GM10266 (cell line): Measurements from ENCODE around the gene EPHA1.
"Not testable (repeated sequence)": the region's sequence is repeated elsewhere in the genome, so short reads cannot be mapped to it uniquely, and the experiment has no call there.

Source experiments
- DNase-seq: peaks from one replicate; pipeline ENCODE4 v3.0.0; 2012; ENCODE audit errors: extremely low spot score
- TF ChIP-seq, protein P1 (sequence below): IDR thresholded peaks from 2 replicates; pipeline ENCODE4 v1.5.1; 2012; ENCODE audit warnings: mild to moderate bottlenecking, low read depth; ENCODE audit not compliant: control insufficient read depth, insufficient read depth; ENCODE audit errors: missing control alignments

The EPHA1 gene

GRCh38 chr7:143433759-143434158 lies 25.1 kb upstream of the EPHA1 start:
- no peak for DNase-seq
- TF ChIP-seq, protein P1, sequence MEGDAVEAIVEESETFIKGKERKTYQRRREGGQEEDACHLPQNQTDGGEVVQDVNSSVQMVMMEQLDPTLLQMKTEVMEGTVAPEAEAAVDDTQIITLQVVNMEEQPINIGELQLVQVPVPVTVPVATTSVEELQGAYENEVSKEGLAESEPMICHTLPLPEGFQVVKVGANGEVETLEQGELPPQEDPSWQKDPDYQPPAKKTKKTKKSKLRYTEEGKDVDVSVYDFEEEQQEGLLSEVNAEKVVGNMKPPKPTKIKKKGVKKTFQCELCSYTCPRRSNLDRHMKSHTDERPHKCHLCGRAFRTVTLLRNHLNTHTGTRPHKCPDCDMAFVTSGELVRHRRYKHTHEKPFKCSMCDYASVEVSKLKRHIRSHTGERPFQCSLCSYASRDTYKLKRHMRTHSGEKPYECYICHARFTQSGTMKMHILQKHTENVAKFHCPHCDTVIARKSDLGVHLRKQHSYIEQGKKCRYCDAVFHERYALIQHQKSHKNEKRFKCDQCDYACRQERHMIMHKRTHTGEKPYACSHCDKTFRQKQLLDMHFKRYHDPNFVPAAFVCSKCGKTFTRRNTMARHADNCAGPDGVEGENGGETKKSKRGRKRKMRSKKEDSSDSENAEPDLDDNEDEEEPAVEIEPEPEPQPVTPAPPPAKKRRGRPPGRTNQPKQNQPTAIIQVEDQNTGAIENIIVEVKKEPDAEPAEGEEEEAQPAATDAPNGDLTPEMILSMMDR, result no peak

DNA sequence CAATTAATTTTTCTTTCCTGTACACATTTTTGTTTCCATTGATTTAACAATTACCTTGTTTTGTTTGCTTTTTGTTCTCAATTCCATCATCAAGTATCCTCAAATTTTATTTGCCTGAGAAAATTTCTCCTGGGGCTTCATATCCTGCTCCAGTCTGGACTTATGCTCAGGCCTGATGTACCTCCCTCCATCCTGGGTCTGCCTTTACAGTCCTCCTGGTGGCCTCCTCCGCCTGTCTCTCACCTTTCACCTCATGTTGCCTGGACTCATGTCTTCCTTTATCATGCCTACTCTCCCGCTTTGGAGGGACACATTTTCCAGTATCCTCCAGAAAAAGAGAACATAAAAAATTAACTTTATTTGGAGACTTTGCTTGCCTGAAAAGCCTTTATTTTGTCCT lies 22.5 kb upstream of the EPHA1 start:
- TF ChIP-seq, protein P1, result no peak
- no peak for DNase-seq

- TF ChIP-seq, protein P1, result no peak
- DNase-seq, result no peak
Measured at GRCh38 chr7:143429770-143430698, 21.4 kb upstream of the EPHA1 start.

- TF ChIP-seq, protein P1, result no peak
- no peak for DNase-seq
Measured at GRCh38 chr7:143426479-143427142, 18.0 kb upstream of the EPHA1 start.

- DNase-seq, result not testable (repeated sequence)
Measured at GRCh38 chr7:143424476-143424875, 15.8 kb upstream of the EPHA1 start.

DNA sequence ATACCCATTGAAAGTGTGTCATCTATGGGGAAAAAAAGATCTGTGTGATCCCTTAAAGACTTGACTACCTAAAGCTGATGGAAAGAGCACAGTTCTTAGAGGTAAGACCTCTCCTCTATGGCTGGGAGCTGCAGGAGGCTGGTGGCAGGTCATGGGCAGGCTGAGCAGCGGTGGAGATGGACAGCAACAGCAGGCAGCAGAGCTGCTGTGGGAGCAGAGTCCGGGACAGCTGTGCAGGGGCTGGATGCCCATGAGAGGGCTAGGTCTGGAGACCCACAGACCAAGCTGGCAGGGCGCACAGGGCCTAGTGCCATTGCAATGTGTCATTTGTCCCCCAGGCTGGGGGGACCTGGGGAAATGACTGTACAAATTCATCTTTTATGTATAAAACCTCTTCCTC lies 13.4 kb upstream of the EPHA1 start:
- TF ChIP-seq, protein P1, result no peak
- DNase-seq, result no peak

GRCh38 chr7:143420624-143421023 lies 12.0 kb upstream of the EPHA1 start:
- DNase-seq, result not testable (repeated sequence)

- DNase-seq, result no peak
- TF ChIP-seq, protein P1, result no peak
Measured at GRCh38 chr7:143419880-143420279, 11.2 kb upstream of the EPHA1 start.
